ENCODE data around the gene SGTA.

SGTA gene

DNA sequence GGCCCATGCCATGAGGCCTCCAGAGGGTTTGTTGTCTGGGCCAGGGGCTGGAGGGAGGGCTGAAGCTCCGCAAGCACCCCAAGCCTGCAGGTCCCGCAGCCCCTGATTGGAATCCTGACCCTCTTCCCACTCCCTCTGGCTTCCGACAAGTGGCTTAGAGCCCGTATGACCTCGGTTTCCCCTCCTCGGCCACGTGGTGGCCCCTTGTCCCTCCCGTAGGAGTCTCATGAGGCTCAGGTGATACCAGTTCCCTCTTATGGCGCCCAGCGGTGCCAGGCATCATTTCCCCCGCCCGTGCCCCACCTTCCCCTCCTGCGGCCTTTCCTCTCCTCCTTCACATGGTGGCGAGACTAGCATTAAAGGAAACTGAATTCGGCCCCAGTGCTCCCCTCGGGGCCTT lies 8.4 kb upstream of the SGTA start:
- no peaks in the 10 kb centered on the region for H3K27me3 ChIP-seq (ENCODE audit: insufficient read depth, poor library complexity, severe bottlenecking)

DNA sequence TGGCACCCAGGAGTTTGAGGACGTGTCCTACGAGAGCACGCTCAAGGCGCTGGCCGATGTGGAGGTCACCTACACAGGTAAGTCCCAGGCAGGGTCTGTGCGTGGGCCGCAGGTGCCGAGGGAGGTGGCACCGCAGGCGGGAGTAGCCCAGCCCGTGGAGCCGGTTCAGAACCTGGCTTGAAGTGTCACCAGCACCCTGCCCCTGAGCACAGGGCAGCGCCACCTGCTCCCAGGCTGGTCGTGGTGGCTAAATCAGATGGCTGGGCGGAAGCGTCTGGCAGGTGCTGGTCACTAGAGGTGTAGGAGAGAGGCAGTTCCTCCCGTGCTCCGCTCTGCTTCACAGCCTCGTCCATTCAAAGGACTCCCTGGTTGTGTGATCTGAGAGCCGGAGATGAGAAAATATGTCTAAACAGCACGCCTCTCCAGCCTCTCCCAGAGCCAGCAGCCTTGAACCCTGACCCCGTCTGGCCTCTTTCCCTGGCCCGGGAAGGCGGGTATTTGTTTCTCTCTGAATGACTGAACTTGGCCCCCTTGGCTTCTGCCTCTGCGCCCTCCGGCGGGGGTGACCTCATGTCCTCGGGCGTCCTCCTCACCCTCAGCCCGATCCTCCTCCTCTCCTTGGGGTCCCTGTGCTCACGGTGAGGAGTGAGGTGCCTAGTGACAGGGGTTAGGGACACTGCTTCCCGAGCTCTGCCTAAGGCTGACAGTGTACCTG lies 7.6 kb upstream of the SGTA start:
- no peak overlapping the region for H3K27ac ChIP-seq (replicated peaks)
- TF ChIP-seq GABPA (IDR thresholded peaks at IDR 0.05; ENCODE audit: low read depth) (no peak), SPI1 (IDR thresholded peaks at IDR 0.05; ENCODE audit: borderline replicate concordance, low read depth) (no peak), POLR2AphosphoS5 (IDR thresholded peaks at IDR 0.05; ENCODE audit: low read depth) (no peak)
- TF ChIP-seq, protein P1, sequence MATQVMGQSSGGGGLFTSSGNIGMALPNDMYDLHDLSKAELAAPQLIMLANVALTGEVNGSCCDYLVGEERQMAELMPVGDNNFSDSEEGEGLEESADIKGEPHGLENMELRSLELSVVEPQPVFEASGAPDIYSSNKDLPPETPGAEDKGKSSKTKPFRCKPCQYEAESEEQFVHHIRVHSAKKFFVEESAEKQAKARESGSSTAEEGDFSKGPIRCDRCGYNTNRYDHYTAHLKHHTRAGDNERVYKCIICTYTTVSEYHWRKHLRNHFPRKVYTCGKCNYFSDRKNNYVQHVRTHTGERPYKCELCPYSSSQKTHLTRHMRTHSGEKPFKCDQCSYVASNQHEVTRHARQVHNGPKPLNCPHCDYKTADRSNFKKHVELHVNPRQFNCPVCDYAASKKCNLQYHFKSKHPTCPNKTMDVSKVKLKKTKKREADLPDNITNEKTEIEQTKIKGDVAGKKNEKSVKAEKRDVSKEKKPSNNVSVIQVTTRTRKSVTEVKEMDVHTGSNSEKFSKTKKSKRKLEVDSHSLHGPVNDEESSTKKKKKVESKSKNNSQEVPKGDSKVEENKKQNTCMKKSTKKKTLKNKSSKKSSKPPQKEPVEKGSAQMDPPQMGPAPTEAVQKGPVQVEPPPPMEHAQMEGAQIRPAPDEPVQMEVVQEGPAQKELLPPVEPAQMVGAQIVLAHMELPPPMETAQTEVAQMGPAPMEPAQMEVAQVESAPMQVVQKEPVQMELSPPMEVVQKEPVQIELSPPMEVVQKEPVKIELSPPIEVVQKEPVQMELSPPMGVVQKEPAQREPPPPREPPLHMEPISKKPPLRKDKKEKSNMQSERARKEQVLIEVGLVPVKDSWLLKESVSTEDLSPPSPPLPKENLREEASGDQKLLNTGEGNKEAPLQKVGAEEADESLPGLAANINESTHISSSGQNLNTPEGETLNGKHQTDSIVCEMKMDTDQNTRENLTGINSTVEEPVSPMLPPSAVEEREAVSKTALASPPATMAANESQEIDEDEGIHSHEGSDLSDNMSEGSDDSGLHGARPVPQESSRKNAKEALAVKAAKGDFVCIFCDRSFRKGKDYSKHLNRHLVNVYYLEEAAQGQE (IDR thresholded peaks at IDR 0.05; ENCODE audit: insufficient replicate concordance, low read depth): no peak
- TF ChIP-seq, protein P2, sequence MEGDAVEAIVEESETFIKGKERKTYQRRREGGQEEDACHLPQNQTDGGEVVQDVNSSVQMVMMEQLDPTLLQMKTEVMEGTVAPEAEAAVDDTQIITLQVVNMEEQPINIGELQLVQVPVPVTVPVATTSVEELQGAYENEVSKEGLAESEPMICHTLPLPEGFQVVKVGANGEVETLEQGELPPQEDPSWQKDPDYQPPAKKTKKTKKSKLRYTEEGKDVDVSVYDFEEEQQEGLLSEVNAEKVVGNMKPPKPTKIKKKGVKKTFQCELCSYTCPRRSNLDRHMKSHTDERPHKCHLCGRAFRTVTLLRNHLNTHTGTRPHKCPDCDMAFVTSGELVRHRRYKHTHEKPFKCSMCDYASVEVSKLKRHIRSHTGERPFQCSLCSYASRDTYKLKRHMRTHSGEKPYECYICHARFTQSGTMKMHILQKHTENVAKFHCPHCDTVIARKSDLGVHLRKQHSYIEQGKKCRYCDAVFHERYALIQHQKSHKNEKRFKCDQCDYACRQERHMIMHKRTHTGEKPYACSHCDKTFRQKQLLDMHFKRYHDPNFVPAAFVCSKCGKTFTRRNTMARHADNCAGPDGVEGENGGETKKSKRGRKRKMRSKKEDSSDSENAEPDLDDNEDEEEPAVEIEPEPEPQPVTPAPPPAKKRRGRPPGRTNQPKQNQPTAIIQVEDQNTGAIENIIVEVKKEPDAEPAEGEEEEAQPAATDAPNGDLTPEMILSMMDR (IDR thresholded peaks at IDR 0.05; ENCODE audit: insufficient read depth, low read length): no peak

More for the DNA sequence above, 8.4 kb upstream of the SGTA start:
- DNase-seq (ENCODE audit: low read depth in 1 of 2, low spot score in 1 of 2): no peak
- no peak overlapping the region for H3K27ac ChIP-seq (replicated peaks)
- no peak overlapping the region for H3K4me3 ChIP-seq (replicated peaks; ENCODE audit: insufficient read depth, low read length)
- TF ChIP-seq, protein P2 (IDR thresholded peaks at IDR 0.05; ENCODE audit: insufficient read depth, low read length): no peak
- TF ChIP-seq SPI1 (IDR thresholded peaks at IDR 0.05; ENCODE audit: borderline replicate concordance, low read depth) (no peak), GABPA (IDR thresholded peaks at IDR 0.05; ENCODE audit: low read depth) (no peak), POLR2AphosphoS5 (IDR thresholded peaks at IDR 0.05; ENCODE audit: low read depth) (no peak)
- TF ChIP-seq, protein P1 (IDR thresholded peaks at IDR 0.05; ENCODE audit: insufficient replicate concordance, low read depth): no peak

DNA sequence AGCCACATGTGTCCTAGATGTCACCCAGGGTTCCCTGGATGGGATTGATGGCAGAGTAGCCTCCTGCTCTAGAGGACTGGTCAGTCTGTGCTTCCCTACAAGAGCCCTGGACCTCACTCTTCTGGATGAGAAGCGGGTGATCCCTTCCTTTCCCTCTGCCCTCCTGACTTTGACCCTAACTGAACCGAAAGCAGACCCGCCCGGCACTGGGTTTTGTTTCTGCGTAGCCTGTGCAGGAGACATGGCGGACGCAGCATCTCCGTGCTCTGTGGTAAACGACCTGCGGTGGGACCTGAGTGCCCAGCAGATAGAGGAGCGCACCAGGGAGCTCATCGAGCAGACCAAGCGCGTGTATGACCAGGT lies 7.1 kb upstream of the SGTA start:
- no peak for DNase-seq (ENCODE audit: low read depth in 1 of 2, low spot score in 1 of 2)
- Histone ChIP-seq H3K27ac (replicated peaks) (no peak overlapping the region), H3K27me3 (ENCODE audit: insufficient read depth, poor library complexity, severe bottlenecking) (no peaks in the 10 kb centered on the region), H3K4me3 (replicated peaks; ENCODE audit: insufficient read depth, low read length) (no peak overlapping the region)
- TF ChIP-seq, protein P2 (IDR thresholded peaks at IDR 0.05; ENCODE audit: insufficient read depth, low read length): no peak
- TF ChIP-seq POLR2AphosphoS5 (IDR thresholded peaks at IDR 0.05; ENCODE audit: low read depth) (no peak), GABPA (IDR thresholded peaks at IDR 0.05; ENCODE audit: low read depth) (no peak), SPI1 (IDR thresholded peaks at IDR 0.05; ENCODE audit: borderline replicate concordance, low read depth) (no peak)
- TF ChIP-seq, protein P1 (IDR thresholded peaks at IDR 0.05; ENCODE audit: insufficient replicate concordance, low read depth): no peak

More for the DNA sequence above, 7.6 kb upstream of the SGTA start:
- Histone ChIP-seq H3K27me3 (ENCODE audit: insufficient read depth, poor library complexity, severe bottlenecking) (no peaks in the 10 kb centered on the region), H3K4me3 (replicated peaks; ENCODE audit: insufficient read depth, low read length) (no peak overlapping the region)
- DNase-seq (ENCODE audit: low read depth in 1 of 2, low spot score in 1 of 2): no peak
